ENCODE results near the gene PSMG4. TPM values are rescaled to one million over a fixed set of nuclear protein-coding genes. Genes with fewer than 3 reads are reported as not detected.

The PSMG4 gene
- total RNA-seq, 2 experiments from 2014 or later: 12.3 to 12.8 TPM

- CTCF ChIA-PET: interaction anchor here (0.6 kb wide), 1 partner anchor 346 kb away, joined by 4 read pairs; no protein-coding TSS in a partner anchor
- Histone ChIP-seq H3K36me3 (ENCODE audit: insufficient read depth, low read length) (no peaks in the 10 kb centered on the region), H3K9me3 (ENCODE audit: control insufficient read depth in 1 of 2, insufficient read depth in 1 of 2, low read length in 2 of 2) (no peaks in the 10 kb centered on the region), H3K27ac (ENCODE audit: low read depth in 1 of 2, low read length in 2 of 2) (no peak overlapping the region), H3K27me3 (ENCODE audit: control insufficient read depth in 1 of 2, insufficient read depth in 2 of 2, low read length in 2 of 2) (no peaks in the 10 kb centered on the region), H3K4me1 (ENCODE audit: insufficient read depth, low read length) (peaks cover 12% of the 10 kb centered on the region), H3K4me3 (ENCODE audit: low read length) (no peak overlapping the region)
- H3K9me3 Mint-ChIP-seq: no peaks in the 10 kb centered on the region
- no peaks in the 10 kb centered on the region for H3K36me3 Mint-ChIP-seq (ENCODE audit: low read depth)
- DNase-seq (no peak), ATAC-seq (ENCODE audit: poor library complexity) (no peak)
- POLR2A ChIA-PET: no interaction called here
- peaks cover 43% of the 10 kb centered on the region for H3K27me3 Mint-ChIP-seq
- no peak overlapping the region for H3K4me3 Mint-ChIP-seq
- no peak for TF ChIP-seq CTCF (IDR thresholded peaks at IDR 0.05)
- intact Hi-C loops (cut with DNase I, micrococcal nuclease): no loop called here
- peaks cover 9% of the 10 kb centered on the region for H3K4me1 Mint-ChIP-seq (ENCODE audit: low read depth)
- H3K27ac Mint-ChIP-seq: no peak overlapping the region
Measured at GRCh38 chr6:3210024-3210610, 48.6 kb upstream of the PSMG4 start.

GRCh38 chr6:3211681-3212080, 47.1 kb upstream of the PSMG4 start:
- ChIA-PET CTCF (no interaction called here), POLR2A (no interaction called here)
- intact Hi-C loops (cut with DNase I, micrococcal nuclease): no loop called here

GRCh38 chr6:3212261-3212660, 46.5 kb upstream of the PSMG4 start:
- Mint-ChIP-seq H3K36me3 (ENCODE audit: low read depth) (no peaks in the 10 kb centered on the region), H3K4me1 (ENCODE audit: low read depth) (peaks cover 9% of the 10 kb centered on the region), H3K27ac (no peak overlapping the region), H3K9me3 (no peaks in the 10 kb centered on the region), H3K27me3 (peaks cover 44% of the 10 kb centered on the region), H3K4me3 (no peak overlapping the region)
- Histone ChIP-seq H3K4me3 (ENCODE audit: low read length) (no peak overlapping the region), H3K9me3 (ENCODE audit: control insufficient read depth in 1 of 2, insufficient read depth in 1 of 2, low read length in 2 of 2) (no peaks in the 10 kb centered on the region), H3K36me3 (ENCODE audit: insufficient read depth, low read length) (no peaks in the 10 kb centered on the region), H3K27ac (ENCODE audit: low read depth in 1 of 2, low read length in 2 of 2) (no peak overlapping the region), H3K4me1 (ENCODE audit: insufficient read depth, low read length) (peaks cover 12% of the 10 kb centered on the region), H3K27me3 (ENCODE audit: control insufficient read depth in 1 of 2, insufficient read depth in 2 of 2, low read length in 2 of 2) (peaks cover 0 to 11% of the 10 kb centered on the region in 2 experiments)
- ATAC-seq (ENCODE audit: poor library complexity) (no peak), DNase-seq (no peak)
- CTCF ChIA-PET: interaction anchor here (0.8 kb wide), 1 partner anchor 9 kb away, joined by 3 read pairs; no protein-coding TSS in a partner anchor
- TF ChIP-seq CTCF (IDR thresholded peaks at IDR 0.05): no peak
- POLR2A ChIA-PET: no interaction called here
- intact Hi-C loops (cut with DNase I, micrococcal nuclease): no loop called here

More at GRCh38 chr6:3211681-3212080, 47.1 kb upstream of the PSMG4 start:
- no peaks in the 10 kb centered on the region for H3K36me3 ChIP-seq (ENCODE audit: insufficient read depth, low read length)
- H3K9me3 Mint-ChIP-seq: no peaks in the 10 kb centered on the region
- no peak overlapping the region for H3K4me3 ChIP-seq (ENCODE audit: low read length)
- H3K4me3 Mint-ChIP-seq: no peak overlapping the region
- H3K27ac ChIP-seq (ENCODE audit: low read depth in 1 of 2, low read length in 2 of 2): no peak overlapping the region
- peaks cover 12% of the 10 kb centered on the region for H3K4me1 ChIP-seq (ENCODE audit: insufficient read depth, low read length)
- DNase-seq: no peak
- H3K4me1 Mint-ChIP-seq (ENCODE audit: low read depth): peaks cover 9% of the 10 kb centered on the region
- TF ChIP-seq CTCF (IDR thresholded peaks at IDR 0.05): no peak
- no peak for ATAC-seq (ENCODE audit: poor library complexity)
- H3K36me3 Mint-ChIP-seq (ENCODE audit: low read depth): no peaks in the 10 kb centered on the region
- peaks cover 0 to 5% of the 10 kb centered on the region in 2 experiments for H3K27me3 ChIP-seq (ENCODE audit: control insufficient read depth in 1 of 2, insufficient read depth in 2 of 2, low read length in 2 of 2)
- H3K9me3 ChIP-seq (ENCODE audit: control insufficient read depth in 1 of 2, insufficient read depth in 1 of 2, low read length in 2 of 2): no peaks in the 10 kb centered on the region
- peaks cover 46% of the 10 kb centered on the region for H3K27me3 Mint-ChIP-seq
- no peak overlapping the region for H3K27ac Mint-ChIP-seq
